A673 (cell line): ENCODE measurements around the gene NKD2.

Source experiments
- EZH2 ChIP-seq: fragments of 200-600 bp; sonication (generic); IDR thresholded peaks from 2 replicates; pipeline ENCODE4 v1.6.1; 2017; ENCODE audit warnings: borderline replicate concordance, low read depth, mild to moderate bottlenecking, mixed read lengths, antibody characterized with exemption, low read length; ENCODE audit not compliant: poor library complexity, severe bottlenecking
- TF ChIP-seq, protein P1 (sequence below): fragments of 300-800, 200-600 bp; sonication (generic); conservative IDR thresholded peaks from 2 replicates; pipeline ENCODE4 v1.5.1; 2017; ENCODE audit warnings: low read depth, mild to moderate bottlenecking, antibody characterized with exemption, low read length, moderate library complexity, mixed read lengths

DNA sequence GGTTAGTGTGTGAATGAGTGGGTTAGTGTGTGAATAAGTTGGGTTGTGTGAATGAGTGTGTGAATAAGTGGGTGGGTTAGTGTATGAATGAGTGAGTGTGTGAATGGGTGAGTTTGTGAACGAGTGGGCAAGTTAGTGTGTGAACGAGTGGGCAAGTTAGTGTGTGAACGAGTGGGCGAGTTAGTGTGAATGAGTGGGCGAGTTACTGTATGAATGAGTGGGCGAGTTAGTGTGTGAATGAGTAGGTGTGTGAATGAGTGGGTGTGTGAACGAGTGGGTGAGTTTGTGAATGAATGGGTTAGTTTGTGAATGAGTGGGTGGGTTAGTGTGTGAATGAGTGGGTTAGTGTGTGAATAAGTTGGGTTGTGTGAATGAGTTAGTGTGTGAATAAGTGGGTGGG, 34.7 kb downstream of the NKD2 start:
- TF ChIP-seq, protein P1, sequence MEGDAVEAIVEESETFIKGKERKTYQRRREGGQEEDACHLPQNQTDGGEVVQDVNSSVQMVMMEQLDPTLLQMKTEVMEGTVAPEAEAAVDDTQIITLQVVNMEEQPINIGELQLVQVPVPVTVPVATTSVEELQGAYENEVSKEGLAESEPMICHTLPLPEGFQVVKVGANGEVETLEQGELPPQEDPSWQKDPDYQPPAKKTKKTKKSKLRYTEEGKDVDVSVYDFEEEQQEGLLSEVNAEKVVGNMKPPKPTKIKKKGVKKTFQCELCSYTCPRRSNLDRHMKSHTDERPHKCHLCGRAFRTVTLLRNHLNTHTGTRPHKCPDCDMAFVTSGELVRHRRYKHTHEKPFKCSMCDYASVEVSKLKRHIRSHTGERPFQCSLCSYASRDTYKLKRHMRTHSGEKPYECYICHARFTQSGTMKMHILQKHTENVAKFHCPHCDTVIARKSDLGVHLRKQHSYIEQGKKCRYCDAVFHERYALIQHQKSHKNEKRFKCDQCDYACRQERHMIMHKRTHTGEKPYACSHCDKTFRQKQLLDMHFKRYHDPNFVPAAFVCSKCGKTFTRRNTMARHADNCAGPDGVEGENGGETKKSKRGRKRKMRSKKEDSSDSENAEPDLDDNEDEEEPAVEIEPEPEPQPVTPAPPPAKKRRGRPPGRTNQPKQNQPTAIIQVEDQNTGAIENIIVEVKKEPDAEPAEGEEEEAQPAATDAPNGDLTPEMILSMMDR, result no peak
- no peak for TF ChIP-seq EZH2
